Smooth muscle cell (in vitro differentiated cells): Measurements from ENCODE around the gene RCAN2. TPM values are rescaled to one million over a fixed set of nuclear protein-coding genes. Genes with fewer than 3 reads are reported as not detected.

ENCODE experiments used
- DNase-seq: peaks from one replicate; lab custom pipeline; 2025; ENCODE audit not compliant: unreplicated experiment; lab: John Stamatoyannopoulos, UW
- H2AFZ ChIP-seq: fragments of 200-600 bp; sonication (generic); 2 replicates; pipeline ENCODE4 v1.6.0; 2016; ENCODE audit warnings: antibody characterized with exemption, low read depth, mild to moderate bottlenecking
- H3F3A ChIP-seq: fragments of 200-600 bp; sonication (generic); 2 replicates; pipeline ENCODE4 v1.6.0; 2017; ENCODE audit warnings: antibody characterized with exemption, low read depth
- H3K27ac ChIP-seq: fragments of 200-600 bp; sonication (generic); 2 replicates; pipeline ENCODE4 v1.5.1; 2016; ENCODE audit warnings: low read depth, mild to moderate bottlenecking
- H3K27me3 ChIP-seq: fragments of 200-600 bp; sonication (generic); 2 replicates; pipeline ENCODE4 v1.6.1; 2016; ENCODE audit warnings: low read depth, mild to moderate bottlenecking
- H3K36me3 ChIP-seq: fragments of 200-600 bp; sonication (generic); 2 replicates; pipeline ENCODE4 v1.5.1; 2016; ENCODE audit warnings: low read depth
- H3K4me1 ChIP-seq: fragments of 200-600 bp; sonication (generic); 2 replicates; pipeline ENCODE4 v1.5.1; 2016; ENCODE audit warnings: low read depth
- H3K4me2 ChIP-seq: fragments of 200-600 bp; sonication (generic); 2 replicates; pipeline ENCODE4 v1.6.0; 2016; ENCODE audit warnings: mild to moderate bottlenecking
- H3K4me3 ChIP-seq: fragments of 200-600 bp; sonication (generic); 2 replicates; pipeline ENCODE4 v1.5.1; 2016; ENCODE audit warnings: mild to moderate bottlenecking
- H3K79me2 ChIP-seq: fragments of 200-600 bp; sonication (generic); 2 replicates; pipeline ENCODE4 v1.6.0; 2016; ENCODE audit warnings: low read depth, mild to moderate bottlenecking
- H3K9ac ChIP-seq: fragments of 200-600 bp; sonication (generic); 2 replicates; pipeline ENCODE4 v1.6.0; 2016; ENCODE audit warnings: low read depth
- H3K9me3 ChIP-seq: fragments of 200-600 bp; sonication (generic); replicated peaks from 2 replicates; pipeline ENCODE4 v1.5.1; 2016; ENCODE audit warnings: low read depth
- H4K20me1 ChIP-seq: fragments of 200-600 bp; sonication (generic); 2 replicates; pipeline ENCODE4 v1.6.0; 2016; ENCODE audit warnings: low read depth
- WGBS: methylation state at CpG from one replicate; pipeline ENCODE4 v1.1.7; 2016; ENCODE audit warnings: low lambda C conversion rate; 5-methylcytosine and 5-hydroxymethylcytosine counted together
- polyA plus RNA-seq: library from polyadenylated mRNA; unstranded; fragments of >200 nt; fragmentation: Nextera tagmentation; extraction: Ambion mirVana; gene quantifications from 2 replicates; pipeline ENCODE4 v1.2.1, GENCODE V29; 2016
- total RNA-seq: library from RNA; depleted of rRNA; stranded (reverse); fragments of >200 nt; gene quantifications from 2 replicates; pipeline ENCODE4 v1.2.3, GENCODE V29; 2014
- TF ChIP-seq, protein P1 (sequence below): fragments of 200-600 bp; sonication (generic); IDR thresholded peaks from 2 replicates; pipeline ENCODE4 v1.5.1; 2017; ENCODE audit warnings: borderline replicate concordance, mild to moderate bottlenecking, antibody characterized with exemption; ENCODE audit not compliant: insufficient read depth, poor library complexity, severe bottlenecking

The RCAN2 gene
- total and polyA plus RNA-seq, 2 experiments from 2014 or later: 2.5 to 2.7 TPM

DNA sequence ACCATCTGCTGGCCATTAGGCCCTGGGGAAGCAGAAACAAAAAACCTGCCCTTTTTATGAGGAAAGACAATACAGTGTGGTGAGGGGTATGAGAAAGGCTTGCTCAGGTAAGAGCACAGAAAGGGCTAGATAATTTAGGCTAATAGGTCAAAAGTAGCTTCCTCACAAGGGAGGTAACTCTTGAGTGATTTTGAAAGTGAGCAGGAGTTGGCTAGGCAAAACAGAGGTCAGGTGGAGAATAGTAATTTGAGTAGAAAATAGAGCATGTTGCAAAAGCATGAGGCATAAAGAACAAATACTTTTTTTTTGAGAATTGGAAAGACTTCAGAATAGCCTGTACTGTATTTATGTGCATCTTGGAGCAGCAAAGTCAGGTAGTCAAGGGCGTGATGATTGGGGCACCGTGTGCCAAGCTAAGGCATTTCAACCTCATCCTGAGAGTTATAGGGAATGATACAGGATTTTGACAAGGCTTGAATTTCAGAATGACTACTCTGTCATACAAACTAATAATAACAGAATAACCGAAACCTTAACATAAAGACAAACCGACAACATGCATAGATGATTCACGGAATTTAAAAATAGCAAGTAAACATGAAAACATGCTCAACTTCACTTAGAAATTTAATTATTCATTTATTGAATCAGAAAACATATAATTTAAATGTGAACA is 197.5 kb downstream of the RCAN2 start:
- Histone ChIP-seq H3K4me1 (no peaks in the 10 kb centered on the region), H3K9me3 (no peaks in the 10 kb centered on the region), H2AFZ (no peak overlapping the region), H3F3A (no peaks in the 10 kb centered on the region), H3K9ac (no peak overlapping the region), H3K4me2 (no peak overlapping the region), H3K27me3 (no peaks in the 10 kb centered on the region), H4K20me1 (no peaks in the 10 kb centered on the region), H3K27ac (no peak overlapping the region), H3K79me2 (no peaks in the 10 kb centered on the region), H3K4me3 (no peak overlapping the region), H3K36me3 (no peaks in the 10 kb centered on the region)
- TF ChIP-seq, protein P1, sequence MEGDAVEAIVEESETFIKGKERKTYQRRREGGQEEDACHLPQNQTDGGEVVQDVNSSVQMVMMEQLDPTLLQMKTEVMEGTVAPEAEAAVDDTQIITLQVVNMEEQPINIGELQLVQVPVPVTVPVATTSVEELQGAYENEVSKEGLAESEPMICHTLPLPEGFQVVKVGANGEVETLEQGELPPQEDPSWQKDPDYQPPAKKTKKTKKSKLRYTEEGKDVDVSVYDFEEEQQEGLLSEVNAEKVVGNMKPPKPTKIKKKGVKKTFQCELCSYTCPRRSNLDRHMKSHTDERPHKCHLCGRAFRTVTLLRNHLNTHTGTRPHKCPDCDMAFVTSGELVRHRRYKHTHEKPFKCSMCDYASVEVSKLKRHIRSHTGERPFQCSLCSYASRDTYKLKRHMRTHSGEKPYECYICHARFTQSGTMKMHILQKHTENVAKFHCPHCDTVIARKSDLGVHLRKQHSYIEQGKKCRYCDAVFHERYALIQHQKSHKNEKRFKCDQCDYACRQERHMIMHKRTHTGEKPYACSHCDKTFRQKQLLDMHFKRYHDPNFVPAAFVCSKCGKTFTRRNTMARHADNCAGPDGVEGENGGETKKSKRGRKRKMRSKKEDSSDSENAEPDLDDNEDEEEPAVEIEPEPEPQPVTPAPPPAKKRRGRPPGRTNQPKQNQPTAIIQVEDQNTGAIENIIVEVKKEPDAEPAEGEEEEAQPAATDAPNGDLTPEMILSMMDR: no peak
- WGBS: 97% methylated on average over 5 of the region's 5 CpGs
- DNase-seq: no peak

- H3K27me3 ChIP-seq: no peaks in the 10 kb centered on the region
- DNase-seq: no peak
- no peaks in the 10 kb centered on the region for H3K4me1 ChIP-seq
- TF ChIP-seq, protein P1: no peak
- no peaks in the 10 kb centered on the region for H3K9me3 ChIP-seq
- no peak overlapping the region for H3K27ac ChIP-seq
- WGBS: 97% methylated on average over 2 of the region's 2 CpGs
- no peak overlapping the region for H3K9ac ChIP-seq
- H2AFZ ChIP-seq: no peak overlapping the region
- no peaks in the 10 kb centered on the region for H3K36me3 ChIP-seq
- H3F3A ChIP-seq: no peaks in the 10 kb centered on the region
- H4K20me1 ChIP-seq: no peaks in the 10 kb centered on the region
- no peak overlapping the region for H3K4me3 ChIP-seq
- H3K79me2 ChIP-seq: no peaks in the 10 kb centered on the region
- no peak overlapping the region for H3K4me2 ChIP-seq
These were observed 199.4 kb downstream of the RCAN2 start for GRCh38 chr6:46291880-46292279.

- H3K4me1 ChIP-seq: no peaks in the 10 kb centered on the region
- TF ChIP-seq, protein P1: no peak
- no peak overlapping the region for H3K27ac ChIP-seq
- no peak overlapping the region for H3K9ac ChIP-seq
- H3K79me2 ChIP-seq: no peaks in the 10 kb centered on the region
- H4K20me1 ChIP-seq: no peaks in the 10 kb centered on the region
- H3K4me2 ChIP-seq: no peak overlapping the region
- H3F3A ChIP-seq: no peaks in the 10 kb centered on the region
- no peaks in the 10 kb centered on the region for H3K36me3 ChIP-seq
- no peaks in the 10 kb centered on the region for H3K27me3 ChIP-seq
- no peaks in the 10 kb centered on the region for H3K9me3 ChIP-seq
- no peak for DNase-seq
- 53% methylated on average over 2 of the region's 2 CpGs for WGBS
- H3K4me3 ChIP-seq: no peak overlapping the region
- no peak overlapping the region for H2AFZ ChIP-seq
These were observed 200.0 kb downstream of the RCAN2 start for GRCh38 chr6:46291275-46291633.
